HG03196 (cell line): Measurements from ENCODE around the gene CCDC192.
"Not testable (repeated sequence)": the region's sequence is repeated elsewhere in the genome, so short reads cannot be mapped to it uniquely, and the experiment has no call there.

Experiments used
- ATAC-seq: cut with Tn5 transposase; IDR thresholded peaks from one replicate; pipeline ENCODE4 v1.9.1; 2021; ENCODE audit not compliant: unreplicated experiment

The CCDC192 gene

DNA sequence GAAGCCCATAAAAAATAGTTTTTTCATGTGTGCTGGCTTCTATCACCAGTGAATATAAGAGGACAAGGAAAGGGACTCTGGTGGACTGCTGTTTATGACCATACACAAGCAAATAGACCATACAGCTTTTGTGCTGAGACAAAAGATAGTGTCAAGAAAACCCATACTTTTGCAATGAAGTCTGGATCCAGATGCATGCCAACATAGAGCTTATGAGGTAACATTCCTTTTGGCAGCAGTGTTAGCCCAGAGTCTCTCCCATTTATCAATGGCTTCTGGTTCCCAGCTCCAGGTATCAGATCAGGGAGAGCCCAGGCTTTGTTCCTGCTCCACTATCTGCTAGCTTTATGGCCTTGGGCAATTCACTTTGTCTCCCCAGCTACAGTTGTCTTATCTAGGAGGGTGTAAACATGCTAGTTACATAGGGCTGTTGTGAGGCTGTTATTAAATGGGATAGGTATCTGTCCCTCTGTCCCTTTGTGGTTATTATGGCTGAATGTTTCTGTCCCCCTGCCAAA lies 55.6 kb downstream of the CCDC192 start:
- no peak for ATAC-seq

DNA sequence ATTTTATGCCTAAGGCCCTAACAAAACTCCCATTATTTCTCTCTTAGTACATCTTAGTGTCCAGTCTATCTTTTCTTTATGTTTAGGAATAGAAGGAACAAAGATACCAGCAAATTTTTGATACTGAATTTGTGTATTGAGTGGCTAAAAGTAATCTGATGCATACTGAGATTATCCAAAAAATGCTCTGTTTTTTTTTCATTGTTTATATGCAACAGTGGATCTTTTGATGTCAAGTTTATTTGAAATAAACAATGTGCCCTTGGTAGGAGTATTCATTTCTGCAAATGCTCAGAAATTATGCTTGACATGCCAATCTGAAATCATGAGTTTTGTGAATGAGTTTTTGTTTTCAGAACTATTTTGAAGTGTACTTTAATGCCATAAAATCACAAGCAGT lies 58.7 kb downstream of the CCDC192 start:
- ATAC-seq = no peak

DNA sequence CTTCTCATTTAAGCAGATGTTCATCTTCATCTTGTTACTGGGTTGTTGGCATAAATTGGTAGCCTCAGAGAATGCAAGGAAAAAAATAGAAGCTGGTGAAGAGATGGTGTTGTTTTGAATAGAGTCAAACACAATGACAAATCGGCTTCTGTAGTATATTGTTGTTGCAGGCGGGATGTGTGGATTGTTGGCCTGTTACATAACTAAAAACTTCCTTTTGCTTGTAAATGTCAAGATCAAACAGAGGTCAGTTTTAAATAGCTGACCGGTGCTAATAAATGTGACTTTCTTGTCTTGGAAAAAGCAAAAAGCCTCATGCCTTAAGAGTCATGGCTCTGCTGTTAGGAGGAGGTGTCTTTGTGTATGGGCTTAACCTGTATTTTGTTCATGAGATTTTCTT lies 59.2 kb downstream of the CCDC192 start:
- no peak for ATAC-seq

DNA sequence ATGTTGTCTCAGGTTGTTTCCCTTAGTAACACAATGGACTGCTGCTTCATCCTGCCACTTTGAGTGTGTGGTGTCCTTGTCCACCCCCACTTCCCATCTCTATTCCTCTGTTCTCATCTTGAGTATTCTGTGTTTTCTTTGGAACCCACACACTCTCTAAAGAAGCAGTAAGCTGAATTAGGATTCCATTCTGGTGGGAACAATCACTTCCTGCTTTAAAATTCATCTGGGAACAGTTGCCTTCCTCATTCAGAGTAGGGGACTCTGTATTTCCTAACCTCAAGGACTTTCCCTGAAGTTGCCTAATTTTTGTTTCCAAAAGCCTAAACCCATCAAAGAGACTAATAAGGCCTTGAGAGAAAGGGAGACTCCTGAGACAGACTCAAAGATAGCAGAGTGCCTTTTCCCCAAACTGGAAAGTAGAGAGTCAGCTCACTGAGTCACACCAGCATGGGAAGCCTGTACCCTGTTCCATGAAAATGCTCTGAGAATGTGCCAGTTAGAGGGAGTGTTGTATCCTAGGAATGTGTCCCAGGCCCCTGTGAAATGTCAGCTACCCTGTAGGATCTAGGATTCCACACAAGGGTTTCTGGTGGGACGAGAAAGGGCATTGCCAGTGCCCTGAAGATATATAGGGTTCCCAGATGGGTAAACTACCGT lies 63.6 kb downstream of the CCDC192 start:
- no peak for ATAC-seq

DNA sequence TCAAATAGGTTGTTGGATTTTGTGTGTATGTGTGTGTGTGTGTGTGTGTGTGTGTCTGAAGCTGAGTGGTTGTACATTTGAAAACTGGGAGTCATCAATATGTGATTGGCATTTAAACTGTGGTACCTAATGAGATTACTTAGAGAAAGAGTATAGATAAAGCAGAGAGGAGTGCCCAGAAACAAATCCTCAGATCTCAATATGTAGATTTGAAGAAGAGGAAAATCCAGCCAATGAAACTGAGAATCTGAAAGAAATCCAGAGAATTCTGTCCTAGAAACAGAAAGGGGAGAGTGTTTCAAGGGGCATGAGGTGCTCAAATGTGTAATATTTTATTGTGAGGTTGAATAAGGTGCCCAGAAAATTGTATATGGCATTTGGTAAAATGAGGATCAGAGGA lies 66.2 kb downstream of the CCDC192 start:
- no peak for ATAC-seq

DNA sequence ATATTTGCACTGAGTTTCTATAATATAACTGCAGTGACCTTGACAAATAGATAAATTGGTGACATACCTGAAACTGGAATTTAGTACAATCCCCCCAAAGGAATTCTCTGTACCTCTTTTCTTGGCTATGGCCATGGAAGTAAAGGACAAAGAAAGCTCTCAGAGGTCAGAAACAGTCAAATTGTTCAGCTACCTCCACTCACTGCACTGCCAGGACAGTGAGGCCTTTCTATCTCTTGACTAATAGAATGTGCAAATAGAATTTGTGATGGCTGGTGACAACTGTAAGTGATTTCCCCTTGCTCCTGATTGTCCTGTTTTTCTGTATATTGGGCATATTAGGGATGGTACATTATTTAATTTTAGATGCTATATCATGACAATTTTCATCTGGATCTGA lies 67.1 kb downstream of the CCDC192 start:
- ATAC-seq = no peak

DNA sequence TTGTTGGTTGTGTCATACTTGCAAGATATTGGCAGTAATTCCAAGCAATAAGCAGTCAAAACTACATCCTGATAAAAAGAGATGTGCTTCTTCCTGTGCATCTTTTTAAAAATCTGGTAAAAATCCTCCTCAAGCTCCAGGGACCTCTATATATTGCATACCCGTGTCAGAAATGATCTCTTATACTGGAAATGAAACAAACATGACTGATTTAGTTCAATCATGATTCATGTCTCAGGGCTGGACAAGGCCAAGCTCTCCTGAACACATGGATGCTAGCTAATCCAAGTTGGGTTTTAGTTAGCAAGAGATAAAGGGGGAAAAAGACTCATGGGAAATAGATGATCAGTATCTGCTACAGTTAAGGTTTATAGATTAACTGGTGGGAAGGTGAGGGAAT lies 69.3 kb downstream of the CCDC192 start:
- no peak for ATAC-seq

DNA sequence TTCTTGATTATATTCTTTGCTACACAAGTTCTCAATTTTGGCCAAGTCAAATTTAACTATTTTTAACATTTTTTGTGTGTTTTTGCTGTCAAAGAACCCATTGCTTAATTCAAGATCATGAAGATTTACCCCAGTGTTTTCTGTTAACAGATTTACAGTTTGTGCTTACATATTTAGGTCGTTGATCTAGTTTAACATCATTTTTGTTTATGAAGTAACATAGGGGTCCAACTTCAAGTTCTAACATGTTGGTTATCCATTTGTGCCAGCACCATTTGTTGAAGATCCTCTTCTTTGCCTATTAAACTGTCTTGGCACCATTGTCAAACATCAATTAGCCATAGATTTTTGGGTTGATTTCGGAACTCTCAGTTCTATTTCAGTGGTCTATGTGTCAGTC lies 71.0 kb downstream of the CCDC192 start:
- ATAC-seq = no peak

DNA sequence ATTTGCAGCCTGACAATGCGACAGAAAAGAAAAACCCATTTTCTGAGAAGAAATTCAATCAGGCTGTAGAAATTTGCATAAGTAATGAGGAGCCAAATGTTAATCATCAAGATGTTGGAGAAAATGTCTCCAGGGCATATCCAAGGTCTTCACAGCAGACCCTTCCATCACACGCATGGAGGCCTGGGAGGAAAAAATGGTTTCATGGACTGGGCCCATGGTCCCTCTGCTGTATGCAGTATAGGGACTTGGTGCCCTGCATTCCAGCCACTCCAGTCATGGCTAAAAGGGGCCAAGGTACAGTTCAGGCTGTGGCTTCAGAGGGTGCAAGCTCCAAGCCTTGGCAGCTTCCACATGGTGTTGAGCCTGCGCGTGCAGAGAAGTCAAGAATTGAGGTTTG lies 73.3 kb downstream of the CCDC192 start:
- ATAC-seq = no peak

DNA sequence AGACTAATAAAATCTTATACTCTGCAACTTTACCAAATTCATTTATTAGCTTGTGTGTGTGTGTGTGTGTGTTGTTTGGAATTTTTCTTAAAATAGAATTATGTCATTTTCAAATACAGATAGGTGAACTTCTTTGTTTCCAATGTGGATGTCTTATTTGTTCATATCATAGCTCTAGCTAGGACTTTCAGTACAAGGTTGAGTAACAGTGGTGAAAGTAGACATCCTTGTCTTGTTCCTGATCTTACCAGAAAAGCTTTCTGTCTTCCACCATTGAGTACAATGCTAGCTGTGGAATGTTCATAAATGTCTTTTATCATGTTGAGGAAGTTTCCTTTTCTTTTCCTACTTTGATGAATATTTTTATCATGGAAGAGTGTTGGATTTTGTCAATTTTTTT lies 74.8 kb downstream of the CCDC192 start:
- no peak for ATAC-seq

DNA sequence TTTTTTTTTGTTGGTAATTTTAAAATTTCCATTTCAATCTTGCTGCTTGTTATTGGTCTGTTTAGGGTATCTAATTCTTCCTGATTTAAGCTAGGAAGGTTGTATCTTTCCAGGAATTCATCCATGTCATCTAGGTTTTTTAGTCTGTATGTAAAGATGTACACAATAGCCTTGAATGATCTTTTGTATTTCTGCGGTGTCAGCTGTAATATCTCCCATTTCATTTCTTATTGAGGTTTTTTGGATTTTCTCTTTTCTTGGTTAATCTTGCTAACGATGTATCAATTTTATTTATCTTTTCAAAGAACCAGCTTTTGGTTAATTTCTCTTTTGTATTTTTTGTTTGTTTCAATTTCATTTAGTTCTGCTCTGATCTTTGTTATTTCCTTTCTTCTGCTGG lies 79.3 kb downstream of the CCDC192 start:
- not testable (repeated sequence) for ATAC-seq

DNA sequence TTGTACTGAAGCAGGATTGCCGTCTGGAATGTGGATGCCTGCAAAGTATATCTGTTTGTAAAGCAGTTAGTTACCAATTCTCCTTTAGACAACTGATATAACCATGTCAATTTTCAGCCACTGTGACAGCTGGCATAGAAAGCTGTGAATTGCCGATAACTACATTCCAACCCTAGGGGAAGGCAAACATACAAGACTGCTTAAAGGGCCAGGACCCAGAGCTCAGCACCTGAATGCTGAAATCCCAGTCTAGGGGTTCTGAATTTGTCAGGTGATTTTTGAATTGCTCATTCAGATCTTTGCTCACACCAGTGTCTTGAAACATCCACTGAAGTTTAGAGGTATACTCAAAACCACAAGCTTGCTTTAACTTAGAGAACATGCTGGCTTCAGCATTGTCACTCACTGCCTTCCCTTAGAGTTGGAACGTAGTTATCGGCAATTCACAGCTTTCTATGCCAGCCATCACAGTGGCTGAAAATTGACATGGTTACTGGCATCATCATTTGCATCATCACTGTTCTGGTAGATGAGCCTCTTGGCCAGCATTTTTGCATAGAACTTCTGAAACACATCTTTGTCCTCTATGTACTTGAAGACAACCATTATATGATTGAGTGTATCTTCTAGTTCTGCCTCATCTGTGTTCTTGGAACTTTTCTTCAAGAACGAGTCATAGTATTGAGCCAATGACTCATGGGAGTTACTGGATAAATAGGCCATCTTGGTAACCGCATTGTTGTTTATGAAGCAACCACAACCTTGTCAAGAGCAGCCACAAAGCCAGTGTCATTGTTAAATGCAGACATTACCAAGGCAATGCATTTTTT lies 82.1 kb downstream of the CCDC192 start:
- ATAC-seq = peak; percentile 85

DNA sequence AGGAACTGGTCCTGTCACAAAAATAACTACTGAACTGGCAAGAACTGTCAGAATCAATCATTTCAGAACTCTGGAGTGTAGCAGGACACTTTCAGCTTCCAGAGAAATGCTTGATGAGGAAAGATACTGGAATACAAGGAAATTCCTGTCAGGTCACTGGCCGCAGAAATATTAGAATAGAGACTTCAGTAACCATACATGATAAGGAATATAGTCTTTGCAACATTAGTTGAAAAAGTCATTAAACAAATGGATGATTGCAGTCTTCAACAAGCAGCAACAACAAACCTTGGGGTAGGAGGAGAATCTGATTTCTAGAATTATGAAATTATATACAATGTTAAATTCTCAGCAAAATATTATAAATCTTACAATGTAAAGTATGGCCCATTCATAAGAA lies 88.2 kb downstream of the CCDC192 start:
- ATAC-seq = no peak

DNA sequence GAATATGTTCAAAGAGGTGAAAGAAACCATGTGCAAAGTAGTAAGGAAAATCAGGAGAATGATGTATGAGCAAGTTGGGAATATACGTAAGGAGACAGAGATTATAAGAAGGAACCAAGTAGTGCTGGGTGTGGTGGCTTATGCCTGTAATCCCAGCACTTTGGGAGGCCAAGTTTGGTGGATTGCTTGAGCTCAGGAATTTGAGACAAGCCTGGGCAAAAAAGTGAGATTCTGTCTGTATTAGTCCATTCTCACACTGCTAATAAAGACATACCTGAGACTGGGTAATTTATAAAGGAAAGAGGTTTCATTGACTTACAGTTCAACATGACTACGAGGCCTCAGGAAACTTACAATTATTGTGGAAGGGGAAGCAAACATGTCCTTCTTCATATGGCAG lies 88.7 kb downstream of the CCDC192 start:
- ATAC-seq = not testable (repeated sequence)

DNA sequence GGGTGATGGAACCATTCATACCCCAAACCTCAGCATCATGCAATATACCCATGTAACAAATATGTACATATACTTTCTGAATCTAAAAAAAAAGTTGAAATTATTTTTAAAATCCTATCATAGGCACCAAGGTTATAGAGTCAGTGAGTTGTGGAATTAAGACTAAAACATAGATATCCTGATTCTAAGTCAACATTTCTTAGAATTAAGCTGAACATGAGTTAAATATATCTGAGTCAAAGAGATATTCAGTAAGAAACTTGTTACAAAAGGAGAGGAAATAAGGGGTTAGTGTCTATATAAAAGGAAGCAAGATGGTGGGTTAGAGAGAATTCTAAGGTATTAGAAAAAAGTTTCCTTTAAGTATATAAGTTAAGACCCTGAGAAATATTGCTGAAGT lies 89.9 kb downstream of the CCDC192 start:
- no peak for ATAC-seq

DNA sequence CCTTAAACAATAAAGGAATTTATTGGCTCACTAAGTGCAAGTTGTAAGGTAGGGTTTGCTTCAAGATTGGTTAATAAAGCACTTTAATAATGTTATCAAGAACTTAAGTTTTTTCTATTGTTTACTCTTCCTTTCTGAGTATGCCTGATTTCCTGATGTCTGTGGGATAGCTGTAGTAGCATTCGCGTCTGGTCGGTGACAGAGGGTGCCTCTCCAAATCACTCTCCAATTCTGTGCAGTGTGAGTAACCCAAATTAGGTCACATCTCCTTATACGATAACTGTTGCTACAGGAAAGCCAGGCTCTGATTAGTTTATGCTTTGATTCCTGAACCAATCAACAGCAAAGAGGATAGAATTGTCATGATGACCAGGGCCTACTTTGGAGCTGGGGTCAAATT lies 90.7 kb downstream of the CCDC192 start:
- ATAC-seq = no peak

DNA sequence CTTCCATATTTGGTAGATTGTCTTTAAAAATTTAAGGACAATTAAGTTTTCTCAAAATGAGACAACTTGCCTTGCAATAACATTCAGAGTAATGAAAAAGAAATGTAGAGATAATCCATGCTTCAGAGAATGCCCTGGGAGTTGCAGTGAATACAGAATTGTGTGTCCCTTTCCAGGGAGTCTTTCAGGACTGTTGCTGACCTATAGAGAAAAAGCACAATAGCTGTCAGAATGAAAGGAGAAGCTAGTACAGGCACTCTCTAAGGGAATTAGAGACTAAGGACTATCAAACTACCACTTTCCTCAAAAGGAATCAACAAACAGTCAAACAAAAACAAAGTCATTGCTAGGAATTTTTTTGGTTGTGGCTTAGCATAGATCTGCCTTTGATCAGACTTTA lies 93.0 kb downstream of the CCDC192 start:
- ATAC-seq = no peak

DNA sequence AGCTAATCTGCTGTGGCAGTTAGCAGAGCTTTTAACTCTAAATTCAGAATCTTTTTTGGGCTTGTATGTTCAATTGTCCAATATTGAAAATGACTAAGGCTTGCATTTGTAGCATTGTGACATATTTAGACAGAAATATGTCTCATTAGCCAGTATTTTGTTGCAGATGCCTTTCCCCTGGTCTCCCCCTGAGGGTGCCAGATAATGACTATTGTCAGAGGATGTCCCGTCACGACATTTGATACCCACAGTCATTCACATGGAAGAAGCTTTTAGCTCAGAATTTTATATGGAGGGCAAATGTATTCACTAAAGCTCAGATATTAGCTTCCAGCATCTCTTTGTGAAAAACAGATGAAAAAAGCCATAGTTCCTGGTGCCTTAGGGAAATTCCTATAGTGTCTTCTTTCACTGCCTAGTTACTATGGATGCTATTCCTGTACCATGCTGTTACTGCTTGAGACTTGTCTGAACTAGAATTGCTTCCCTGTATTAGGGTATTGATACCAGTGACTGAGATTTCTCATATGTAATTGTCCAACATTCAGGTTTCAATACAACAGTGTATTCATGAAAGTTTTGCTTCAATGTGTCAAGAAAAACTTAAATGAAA lies 96.2 kb downstream of the CCDC192 start:
- ATAC-seq = no peak

DNA sequence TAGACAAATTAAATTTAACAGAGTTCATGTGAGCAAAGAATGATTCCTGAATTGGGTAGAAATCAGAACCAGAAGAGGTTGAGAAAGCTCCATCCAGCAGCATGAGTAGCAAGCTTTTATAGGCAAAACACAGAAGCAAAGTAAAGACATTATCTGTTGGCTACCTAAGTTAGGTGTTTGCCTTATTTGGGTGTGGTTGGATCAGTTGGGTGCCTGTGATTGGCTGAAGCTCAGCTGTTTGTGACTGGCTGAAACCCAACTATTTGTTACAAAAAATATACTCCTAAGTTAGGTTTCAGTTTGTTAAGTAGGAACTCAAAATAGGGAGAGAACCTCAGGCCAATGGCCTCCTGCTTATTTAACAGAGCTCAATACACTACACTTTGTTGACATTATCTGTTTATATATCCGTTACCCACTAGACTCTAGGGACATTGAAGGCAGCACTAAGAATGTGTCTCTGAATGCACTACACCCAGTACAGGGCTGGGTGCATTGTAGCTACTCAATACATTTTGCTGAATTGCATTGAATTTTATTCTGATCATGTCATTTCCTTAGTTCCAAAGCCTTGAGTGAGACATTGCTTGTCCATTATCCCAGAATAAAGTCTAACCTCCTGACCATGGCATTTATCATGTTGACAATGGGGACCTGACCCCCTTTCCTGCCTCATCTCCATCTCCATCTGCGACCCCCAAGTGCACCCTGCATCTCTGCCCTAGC lies 98.7 kb downstream of the CCDC192 start:
- ATAC-seq = no peak

DNA sequence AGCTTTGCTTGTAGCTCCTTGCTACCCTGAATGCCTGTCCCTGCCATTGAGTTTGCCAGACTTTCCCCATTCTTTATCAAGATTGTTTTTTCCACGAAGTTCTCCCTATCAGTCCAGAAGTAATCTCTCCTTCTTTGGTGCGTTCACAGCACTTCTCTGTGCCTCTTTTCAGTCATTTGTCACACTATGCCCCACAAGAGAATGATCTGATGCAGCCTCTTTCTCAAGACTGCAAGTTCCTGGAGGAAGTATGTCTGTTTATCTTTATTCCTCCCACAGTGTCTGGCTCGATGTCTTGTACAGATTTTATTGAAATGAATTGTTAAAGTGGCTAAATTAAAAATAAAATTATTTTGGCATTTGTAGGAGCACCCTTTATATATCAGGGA lies 99.3 kb downstream of the CCDC192 start:
- ATAC-seq = no peak

DNA sequence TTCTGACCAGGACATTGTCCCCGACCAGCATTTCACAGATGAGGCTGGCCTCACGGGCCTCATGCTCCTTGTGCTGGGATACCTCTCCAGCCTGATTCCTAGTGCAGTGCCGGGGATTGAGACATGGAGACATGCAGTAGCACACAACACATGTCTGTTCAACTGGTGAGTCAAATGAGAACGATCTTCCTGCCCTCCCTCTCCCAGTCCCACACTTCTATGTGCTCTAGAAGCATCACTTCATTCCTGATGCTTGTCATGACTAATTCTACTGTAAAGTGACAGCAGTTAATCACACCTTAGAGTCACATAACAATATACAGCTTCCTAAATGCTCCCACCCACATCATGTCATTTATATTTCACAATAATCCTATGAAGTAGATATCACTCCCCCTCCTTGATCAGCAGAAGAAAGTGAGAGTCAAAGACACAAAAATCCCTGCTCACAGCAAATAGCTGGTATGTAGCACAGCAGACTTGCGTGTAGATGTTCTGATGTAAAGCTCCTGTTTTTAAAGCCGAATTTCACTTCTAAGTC lies 101.8 kb downstream of the CCDC192 start:
- ATAC-seq = no peak
